Neuronal stem cell (in vitro differentiated cells): ENCODE measurements around the gene GMPPB.

Experiments
- DNase-seq: peaks from one replicate; pipeline ENCODE4 v3.0.0-alpha.2; 2013; ENCODE audit warnings: low spot score
- H2AFZ ChIP-seq: one replicate; pipeline ENCODE4 v1.6.1; 2013; ENCODE audit warnings: mild to moderate bottlenecking, low read length, inconsistent platforms
- H2AK5ac ChIP-seq: 2 replicates; pipeline ENCODE4 v1.6.1; 2013; ENCODE audit warnings: low read depth, mild to moderate bottlenecking, inconsistent platforms, low read length, moderate library complexity, mixed read lengths
- H2BK120ac ChIP-seq: 2 replicates; pipeline ENCODE4 v1.6.1; 2013; ENCODE audit warnings: low read depth, mild to moderate bottlenecking, inconsistent platforms, low read length, moderate library complexity, mixed read lengths
- H2BK12ac ChIP-seq: one replicate; pipeline ENCODE4 v1.6.1; 2013; ENCODE audit warnings: low read length, inconsistent platforms
- H2BK15ac ChIP-seq: 2 replicates; pipeline ENCODE4 v1.6.1; 2013; ENCODE audit warnings: mild to moderate bottlenecking, low read length, inconsistent platforms, mixed read lengths
- H2BK5ac ChIP-seq: one replicate; pipeline ENCODE4 v1.6.1; 2013; ENCODE audit warnings: inconsistent platforms, mild to moderate bottlenecking, low read length, moderate library complexity
- H3K14ac ChIP-seq: one replicate; pipeline ENCODE4 v1.6.1; 2013; ENCODE audit warnings: low read length, inconsistent platforms
- H3K18ac ChIP-seq: 2 replicates; pipeline ENCODE4 v1.6.1; 2013; ENCODE audit warnings: low read length, inconsistent platforms
- H3K23ac ChIP-seq: 2 replicates; pipeline ENCODE4 v1.6.1; 2013; ENCODE audit warnings: low read depth, mild to moderate bottlenecking, mixed read lengths, low read length, inconsistent platforms; ENCODE audit not compliant: poor library complexity
- H3K27ac ChIP-seq: replicated peaks from 3 replicates; pipeline ENCODE4 v1.5.1; 2013; ENCODE audit warnings: low read length, inconsistent platforms
- H3K27me3 ChIP-seq, 3 experiments: 2 replicates each; pipeline ENCODE4 v1.6.1; 2013; ENCODE audit warnings: low read length in 3 of 3, mild to moderate bottlenecking in 2 of 3, inconsistent platforms in 1 of 3, low read depth in 1 of 3, mixed read lengths in 1 of 3, moderate library complexity in 1 of 3; ENCODE audit not compliant: control insufficient read depth in 3 of 3, insufficient read depth in 3 of 3
- H3K36me3 ChIP-seq, 2 donors: replicated peaks in 1 of 2; 2 replicates each; pipeline ENCODE4 v1.6.1; 2013; ENCODE audit warnings: low read length in 2 of 2; ENCODE audit not compliant: control insufficient read depth in 2 of 2, insufficient read depth in 2 of 2
- H3K4ac ChIP-seq: 2 replicates; pipeline ENCODE4 v1.6.1; 2013; ENCODE audit warnings: inconsistent platforms, mild to moderate bottlenecking, low read length, moderate library complexity
- H3K4me1 ChIP-seq, 2 donors: 1 replicate in 1 of 2; 2 replicates in 1 of 2; pipeline ENCODE4 v1.6.1; 2013; ENCODE audit warnings: low read length in 2 of 2, low read depth in 1 of 2; ENCODE audit not compliant: control insufficient read depth in 2 of 2, insufficient read depth in 1 of 2
- H3K4me2 ChIP-seq: one replicate; pipeline ENCODE4 v1.6.1; 2013; ENCODE audit warnings: mild to moderate bottlenecking, low read length, inconsistent platforms; ENCODE audit not compliant: insufficient read depth, poor library complexity, severe bottlenecking
- H3K4me3 ChIP-seq, 2 donors: 2 replicates each; pipeline ENCODE4 v1.5.1; 2013; ENCODE audit warnings: low read length in 2 of 2, mild to moderate bottlenecking in 2 of 2, inconsistent platforms in 1 of 2, moderate library complexity in 1 of 2
- H3K79me1 ChIP-seq: one replicate; pipeline ENCODE4 v1.6.1; 2013; ENCODE audit warnings: low read depth, mild to moderate bottlenecking, inconsistent platforms, low read length, moderate library complexity
- H3K9ac ChIP-seq: one replicate; pipeline ENCODE4 v1.6.1; 2013; ENCODE audit warnings: mild to moderate bottlenecking, low read depth, low read length, inconsistent platforms; ENCODE audit not compliant: poor library complexity
- H3K9me3 ChIP-seq, 2 donors: replicated peaks in 1 of 2; 2 replicates each; pipeline versions ENCODE3 to v1.6.1; 2013; ENCODE audit warnings: low read length in 2 of 2, mild to moderate bottlenecking in 2 of 2, inconsistent platforms in 1 of 2, low read depth in 1 of 2, mixed read lengths in 1 of 2, moderate library complexity in 1 of 2; ENCODE audit not compliant: control insufficient read depth in 2 of 2, insufficient read depth in 1 of 2
- H4K8ac ChIP-seq: one replicate; pipeline ENCODE4 v1.6.1; 2013; ENCODE audit warnings: low read depth, mild to moderate bottlenecking, inconsistent platforms, low read length, moderate library complexity
- H4K91ac ChIP-seq: one replicate; pipeline ENCODE4 v1.6.1; 2013; ENCODE audit warnings: low read length, low read depth, mild to moderate bottlenecking, inconsistent platforms; ENCODE audit not compliant: poor library complexity
- WGBS, 2 donors: extraction: QIAGEN DNeasy Blood & Tissue Kit; methylation state at CpG; one replicate each; pipeline ENCODE4 v1.1.7; 2013; ENCODE audit warnings: missing lambda C conversion rate in 2 of 2, mixed read lengths in 1 of 2; ENCODE audit not compliant: insufficient read length in 2 of 2, insufficient replicate concordance in 1 of 2; ENCODE audit errors: extremely low coverage in 2 of 2; 5-methylcytosine and 5-hydroxymethylcytosine counted together

GMPPB gene

GRCh38 chr3:49757197-49757596 is 33.4 kb upstream of the GMPPB start:
- no peak overlapping the region for H3K27ac ChIP-seq
- H3K4me2 ChIP-seq: no peak overlapping the region
- no peak overlapping the region for H2AK5ac ChIP-seq
- H2BK15ac ChIP-seq: no peak overlapping the region
- no peak overlapping the region for H3K18ac ChIP-seq
- H3K14ac ChIP-seq: no peak overlapping the region
- H3K79me1 ChIP-seq: no peaks in the 10 kb centered on the region
- H2AFZ ChIP-seq: no peak overlapping the region
- no peak overlapping the region for H3K9ac ChIP-seq
- DNase-seq: no peak
- H3K36me3 ChIP-seq: peaks cover 0 to 11% of the 10 kb centered on the region in 2 donors
- no peak overlapping the region for H2BK12ac ChIP-seq
- no peaks in the 10 kb centered on the region for H3K4me1 ChIP-seq
- no peak overlapping the region for H4K8ac ChIP-seq
- no peak overlapping the region for H2BK120ac ChIP-seq
- H2BK5ac ChIP-seq: no peak overlapping the region
- no CpG with 5 or more reads among the region's 2 CpGs for WGBS, 2 donors
- no peak overlapping the region for H3K4ac ChIP-seq
- H3K27me3 ChIP-seq: no peaks in the 10 kb centered on the region
- H4K91ac ChIP-seq: no peak overlapping the region
- no peaks in the 10 kb centered on the region for H3K9me3 ChIP-seq
- no peak overlapping the region for H3K23ac ChIP-seq
- H3K4me3 ChIP-seq: no peak overlapping the region

- Histone ChIP-seq H3K18ac (no peak overlapping the region), H3K79me1 (no peaks in the 10 kb centered on the region), H3K27ac (no peak overlapping the region), H3K4ac (no peak overlapping the region), H3K4me3 (no peak overlapping the region), H2BK15ac (no peak overlapping the region), H2BK120ac (no peak overlapping the region), H3K9me3 (no peaks in the 10 kb centered on the region), H3K9ac (no peak overlapping the region), H3K36me3 (peaks cover 0 to 14% of the 10 kb centered on the region in 2 donors), H3K4me1 (no peaks in the 10 kb centered on the region), H3K23ac (no peak overlapping the region), H2AK5ac (no peak overlapping the region), H3K27me3 (no peaks in the 10 kb centered on the region), H3K4me2 (no peak overlapping the region), H2BK5ac (no peak overlapping the region), H2BK12ac (no peak overlapping the region), H4K8ac (no peak overlapping the region), H4K91ac (no peak overlapping the region), H2AFZ (no peak overlapping the region), H3K14ac (no peak overlapping the region)
- WGBS, 2 donors: no CpG with 5 or more reads among the region's 1 CpG
- no peak for DNase-seq
These were observed 32.3 kb upstream of the GMPPB start for GRCh38 chr3:49756036-49756435.

GRCh38 chr3:49754536-49754935 is 30.8 kb upstream of the GMPPB start:
- Histone ChIP-seq H2AK5ac (no peak overlapping the region), H2AFZ (no peak overlapping the region)

GRCh38 chr3:49751501-49751900 is 27.8 kb upstream of the GMPPB start:
- H2BK15ac ChIP-seq: no peak overlapping the region
- H4K8ac ChIP-seq: no peak overlapping the region
- no peak overlapping the region for H3K9ac ChIP-seq
- no CpG with 5 or more reads among the region's 4 CpGs for WGBS, 2 donors
- peaks cover 3 to 45% of the 10 kb centered on the region in 2 donors for H3K36me3 ChIP-seq
- H3K4me3 ChIP-seq: no peak overlapping the region
- no peak overlapping the region for H2BK5ac ChIP-seq
- no peak for DNase-seq
- no peak overlapping the region for H3K4ac ChIP-seq
- no peak overlapping the region for H2BK120ac ChIP-seq
- H3K18ac ChIP-seq: no peak overlapping the region
- H2AFZ ChIP-seq: no peak overlapping the region
- no peak overlapping the region for H2BK12ac ChIP-seq
- H3K27me3 ChIP-seq: no peaks in the 10 kb centered on the region
- no peak overlapping the region for H3K14ac ChIP-seq
- H3K23ac ChIP-seq: no peak overlapping the region
- H2AK5ac ChIP-seq: no peak overlapping the region
- no peak overlapping the region for H3K4me2 ChIP-seq
- peaks cover 0 to 5% of the 10 kb centered on the region in 2 donors for H3K4me1 ChIP-seq
- no peak overlapping the region for H4K91ac ChIP-seq
- H3K27ac ChIP-seq: no peak overlapping the region
- no peaks in the 10 kb centered on the region for H3K9me3 ChIP-seq
- H3K79me1 ChIP-seq: no peaks in the 10 kb centered on the region

More at GRCh38 chr3:49754536-49754935, 30.8 kb upstream of the GMPPB start:
- no peak overlapping the region for H3K4me2 ChIP-seq
- no peaks in the 10 kb centered on the region for H3K27me3 ChIP-seq
- no peak overlapping the region for H4K8ac ChIP-seq
- no peak overlapping the region for H2BK120ac ChIP-seq
- H3K9ac ChIP-seq: no peak overlapping the region
- no peak overlapping the region for H2BK15ac ChIP-seq
- no peaks in the 10 kb centered on the region for H3K4me1 ChIP-seq
- no peak overlapping the region for H2BK5ac ChIP-seq
- H3K4ac ChIP-seq: no peak overlapping the region
- DNase-seq: no peak
- no peak overlapping the region for H3K14ac ChIP-seq
- no peaks in the 10 kb centered on the region for H3K9me3 ChIP-seq
- no peak overlapping the region for H3K27ac ChIP-seq
- H3K36me3 ChIP-seq: peaks cover 0 to 15% of the 10 kb centered on the region in 2 donors
- H3K4me3 ChIP-seq: no peak overlapping the region
- no CpG with 5 or more reads among the region's 1 CpG for WGBS, 2 donors
- H3K79me1 ChIP-seq: no peaks in the 10 kb centered on the region
- no peak overlapping the region for H3K18ac ChIP-seq
- H3K23ac ChIP-seq: no peak overlapping the region
- no peak overlapping the region for H2BK12ac ChIP-seq
- no peak overlapping the region for H4K91ac ChIP-seq
